Epidermal melanocyte (primary cell): ENCODE measurements around the gene C6orf52.
"Not testable (repeated sequence)": the region's sequence is repeated elsewhere in the genome, so short reads cannot be mapped to it uniquely, and the experiment has no call there.

Experiments used
- DNase-seq: peaks from one replicate; pipeline ENCODE4 v3.0.0; 2011; ENCODE audit warnings: low spot score; ENCODE audit not compliant: insufficient read length

Gene C6orf52

DNA sequence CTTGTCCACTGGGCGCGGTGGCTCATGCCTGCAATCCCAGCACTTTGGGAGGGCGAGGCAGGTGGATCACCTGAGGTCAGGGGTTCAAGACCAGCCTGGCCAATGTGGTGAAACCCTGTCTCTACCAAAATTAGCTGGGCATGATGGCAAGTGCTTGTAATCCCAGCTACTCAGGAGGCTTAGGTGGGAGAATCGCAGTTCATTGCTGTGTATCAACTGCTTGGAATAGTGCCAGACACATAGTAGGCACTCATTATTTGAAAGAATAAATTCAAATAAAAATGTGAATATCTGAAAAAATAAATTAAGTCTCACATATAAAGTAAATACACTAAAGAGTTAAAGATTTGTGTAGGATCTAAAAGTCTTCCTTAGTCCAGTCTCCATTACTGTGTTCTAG lies 2.2 kb upstream of the C6orf52 start:
- no peak for DNase-seq

DNA sequence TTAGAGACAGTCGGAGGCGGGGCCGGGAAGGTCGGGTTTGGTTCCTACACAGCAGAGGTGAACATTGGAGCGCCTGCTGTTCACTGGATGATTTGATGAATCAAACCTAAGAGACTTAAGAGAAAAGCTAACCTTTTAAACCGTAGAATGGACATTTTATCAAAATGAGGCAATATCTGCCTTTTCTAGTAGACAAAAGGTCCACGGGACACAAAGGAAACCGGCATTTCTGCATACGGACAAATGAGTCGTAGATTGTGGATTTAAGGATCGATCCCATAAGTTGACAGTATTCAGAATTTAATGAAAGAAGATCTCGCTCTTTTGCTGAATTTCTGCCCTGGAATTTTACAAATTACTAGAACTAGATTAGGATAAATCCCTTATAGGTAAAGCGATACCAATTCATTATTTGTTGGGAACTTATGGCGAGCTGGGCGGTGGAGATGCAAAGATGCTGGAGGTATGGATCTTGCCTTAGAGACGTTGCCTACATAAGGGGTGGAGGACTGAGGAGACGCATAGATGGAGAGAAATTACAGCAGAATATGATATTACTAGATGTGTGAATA lies 756 bp upstream of the C6orf52 start:
- DNase-seq, result no peak

DNA sequence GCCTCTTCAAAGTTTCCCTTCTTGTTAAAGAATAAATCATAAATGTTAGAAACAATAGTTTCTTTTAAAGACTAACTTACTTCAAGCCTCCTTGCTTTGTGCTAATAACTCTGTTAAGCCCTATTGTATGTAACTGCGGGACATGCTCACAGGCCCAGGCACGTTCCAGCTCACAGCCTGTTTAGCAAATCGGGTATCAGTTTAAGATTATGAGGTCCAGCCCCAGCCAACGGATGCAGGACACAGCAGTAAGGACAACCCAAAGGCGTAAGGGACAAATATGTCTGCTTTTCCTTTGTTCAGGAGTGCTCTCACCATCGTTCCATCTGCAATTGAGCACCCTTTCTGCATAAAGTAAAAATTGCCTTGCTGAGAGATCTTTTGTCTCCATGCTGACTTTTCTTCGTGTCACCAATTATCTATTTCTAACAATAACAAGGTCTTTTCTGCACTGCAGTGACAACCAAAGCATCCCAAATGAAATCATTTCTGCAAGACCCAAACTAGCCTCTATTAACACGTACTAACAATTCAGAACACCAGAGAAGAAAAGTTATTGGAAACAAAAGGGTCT lies 1.4 kb downstream of the C6orf52 start:
- no peak for DNase-seq

DNA sequence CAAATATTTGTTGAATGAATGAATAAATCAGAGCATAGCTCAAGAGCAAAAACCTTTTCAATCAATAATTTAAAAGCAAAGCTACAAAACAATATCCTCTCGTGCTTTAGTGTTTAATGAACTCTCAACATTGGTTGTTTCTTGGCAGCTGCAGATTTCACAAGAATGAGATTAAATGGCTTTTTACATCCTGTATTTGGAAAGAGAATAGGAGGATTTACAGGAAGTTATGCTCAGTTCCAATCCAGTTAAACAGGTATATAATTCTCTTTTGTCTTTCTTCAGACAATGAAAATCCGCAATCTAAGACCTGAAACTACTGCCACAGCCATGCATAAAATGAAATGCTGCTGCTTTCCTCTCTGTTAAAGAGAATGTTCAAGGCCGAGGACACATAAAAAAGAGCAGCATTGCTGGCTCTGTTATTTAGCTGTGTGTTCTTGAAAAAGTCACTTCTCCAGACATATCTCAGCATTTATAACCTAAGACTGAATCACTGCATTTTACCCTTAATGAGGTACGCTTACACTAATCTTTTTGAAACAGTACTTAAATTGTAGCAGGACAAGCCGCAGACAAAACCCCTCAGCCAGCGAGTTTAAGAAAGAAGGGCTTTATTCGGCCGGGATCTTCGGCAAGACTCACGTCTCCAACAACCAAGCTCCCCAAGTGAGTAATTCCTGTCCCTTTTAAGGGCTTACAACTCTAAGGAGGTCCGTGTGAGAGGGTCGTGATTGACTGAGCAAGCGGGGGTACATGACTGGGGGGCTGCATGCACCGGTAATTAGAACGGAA lies 3.6 kb downstream of the C6orf52 start:
- DNase-seq, result no peak

DNA sequence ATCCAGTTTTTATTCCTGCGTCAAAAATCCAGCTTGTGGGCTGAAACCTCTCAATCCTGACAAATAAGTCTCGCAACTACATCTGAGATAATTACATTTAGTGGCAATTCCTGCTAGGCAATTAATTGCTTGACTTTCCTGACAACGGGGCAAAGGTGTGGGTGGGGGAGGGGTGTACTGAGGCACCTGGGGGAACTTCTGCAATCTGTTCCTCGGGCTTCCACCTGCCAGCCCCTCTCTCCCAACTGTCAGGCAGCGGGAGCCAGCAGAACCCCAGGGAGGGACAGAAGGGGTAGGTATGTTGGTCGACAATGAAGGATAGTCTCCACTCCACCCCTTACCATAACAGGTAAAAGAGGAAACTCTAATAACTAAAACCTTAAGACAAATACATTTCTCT lies 6.8 kb downstream of the C6orf52 start:
- DNase-seq, result no peak

DNA sequence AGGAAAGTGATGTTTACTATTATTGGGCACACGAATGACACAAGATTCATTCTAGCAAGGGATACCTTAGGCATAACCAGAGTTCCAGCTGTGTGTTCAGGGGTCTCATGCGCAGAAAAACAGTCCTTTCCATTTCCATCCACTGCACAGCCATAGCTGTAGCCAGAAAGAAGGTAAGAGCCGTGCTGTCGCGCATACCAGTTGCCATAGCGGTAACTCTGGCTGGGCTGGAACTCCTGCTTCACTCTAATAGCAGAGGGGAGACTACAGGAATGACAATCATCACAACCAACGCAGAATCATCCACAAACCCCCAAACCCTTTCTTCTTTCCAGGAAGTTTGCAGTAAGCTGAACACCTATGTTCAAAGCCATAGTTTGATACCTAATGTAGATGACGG lies 7.5 kb downstream of the C6orf52 start:
- DNase-seq, result no peak

DNA sequence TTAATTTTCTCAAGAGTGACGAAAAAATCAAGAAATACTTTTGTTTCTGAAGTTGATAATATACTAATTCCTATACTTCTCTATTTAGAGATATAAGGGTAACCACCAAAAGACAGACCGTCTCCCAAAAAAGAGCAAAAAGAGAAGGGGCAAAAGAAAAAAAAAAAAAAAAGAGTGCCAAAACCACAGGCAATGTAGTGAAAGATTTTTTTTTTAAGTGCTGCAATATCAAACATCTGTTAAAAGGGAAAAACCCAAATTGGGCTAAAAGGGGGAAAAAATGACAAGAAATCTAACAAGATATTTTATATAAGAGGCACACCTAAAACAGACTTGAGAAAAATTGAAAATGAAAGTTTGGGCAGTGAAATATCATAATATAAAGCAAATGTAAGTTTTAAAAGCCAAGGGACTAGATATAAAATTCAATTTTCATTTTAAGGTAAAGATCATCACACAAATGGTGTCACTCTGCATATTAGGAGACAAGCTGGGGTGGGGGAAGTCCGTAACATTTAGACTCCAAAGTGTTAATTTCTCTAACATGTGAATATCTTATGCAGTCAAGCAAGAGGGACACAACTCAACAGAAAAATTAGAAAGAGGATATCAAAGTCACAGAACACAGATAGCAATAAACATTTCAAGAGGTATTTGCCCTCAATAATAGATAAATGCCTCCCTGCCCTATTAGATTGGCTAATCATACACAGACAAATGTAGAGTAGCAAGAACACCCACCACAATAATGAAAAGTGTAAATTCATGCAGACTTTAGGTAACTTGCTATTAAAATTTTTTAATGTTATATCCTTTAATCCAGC lies 9.1 kb downstream of the C6orf52 start:
- DNase-seq, result no peak

DNA sequence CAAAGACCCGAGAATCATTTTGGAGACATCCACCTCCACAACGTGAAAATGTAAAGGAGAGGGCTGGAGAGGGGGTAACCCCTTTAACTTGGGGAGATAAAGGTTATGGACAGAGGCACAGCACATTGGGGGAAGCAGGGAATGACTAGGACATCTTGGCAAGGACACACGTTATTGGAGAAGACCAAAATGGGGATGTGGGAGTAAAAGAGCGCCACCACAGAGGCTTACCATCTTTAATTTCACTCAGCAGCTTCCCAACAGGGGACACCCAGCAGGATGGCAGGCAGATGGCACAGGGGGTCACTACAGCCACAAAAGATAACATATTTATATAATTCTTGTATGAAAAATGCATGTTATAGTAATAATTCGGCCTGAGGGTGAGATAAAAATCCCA lies 9.8 kb downstream of the C6orf52 start:
- DNase-seq, result no peak

DNA sequence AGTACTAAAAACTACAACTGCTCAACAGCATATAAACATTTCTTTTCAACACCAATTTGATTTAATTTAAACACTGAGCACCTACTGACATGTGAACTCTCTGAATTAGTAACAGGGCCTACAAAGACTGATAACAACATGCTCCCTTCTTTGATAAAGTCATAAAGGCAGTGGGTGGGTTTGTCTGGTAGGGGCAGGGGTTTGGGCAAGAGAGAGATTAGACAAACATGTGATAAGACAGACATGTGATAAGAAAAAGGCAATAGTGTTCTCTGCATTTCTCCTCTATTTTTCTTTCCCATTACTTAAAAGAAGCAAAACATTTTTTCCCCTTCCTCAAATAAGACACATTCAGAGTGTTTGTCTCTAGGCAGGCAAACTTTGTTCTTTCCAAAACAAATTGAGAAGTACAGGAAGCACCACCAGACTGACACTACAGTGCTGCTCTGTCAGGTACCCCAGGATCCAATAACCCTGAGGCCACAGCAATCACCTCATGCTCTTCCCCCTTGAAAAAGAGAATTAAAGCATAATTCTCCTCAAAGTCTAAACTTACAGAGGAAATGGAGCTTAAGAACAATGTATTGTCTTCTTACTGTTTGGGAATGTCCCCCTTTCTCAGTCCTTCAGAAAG lies 11.9 kb downstream of the C6orf52 start:
- DNase-seq, result no peak

DNA sequence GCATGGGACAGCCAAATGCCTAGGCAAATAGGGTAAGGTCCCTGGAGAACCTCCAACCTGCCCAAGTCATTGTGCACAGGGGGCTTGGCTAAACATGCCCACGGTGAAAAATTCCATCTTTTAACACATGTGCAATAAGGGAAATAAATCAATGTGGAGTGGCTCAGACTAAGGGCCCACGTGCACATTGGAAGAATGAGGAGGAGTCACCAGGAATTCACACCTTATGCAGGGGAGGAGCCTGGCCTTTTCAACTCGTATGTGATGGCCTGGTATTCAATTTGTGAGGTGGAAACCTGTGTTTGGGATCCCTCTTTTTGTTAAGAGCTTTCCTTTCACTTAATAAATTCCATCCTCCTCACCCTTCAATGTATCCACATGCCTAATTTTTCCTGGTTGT lies 12.6 kb downstream of the C6orf52 start:
- DNase-seq, result no peak

DNA sequence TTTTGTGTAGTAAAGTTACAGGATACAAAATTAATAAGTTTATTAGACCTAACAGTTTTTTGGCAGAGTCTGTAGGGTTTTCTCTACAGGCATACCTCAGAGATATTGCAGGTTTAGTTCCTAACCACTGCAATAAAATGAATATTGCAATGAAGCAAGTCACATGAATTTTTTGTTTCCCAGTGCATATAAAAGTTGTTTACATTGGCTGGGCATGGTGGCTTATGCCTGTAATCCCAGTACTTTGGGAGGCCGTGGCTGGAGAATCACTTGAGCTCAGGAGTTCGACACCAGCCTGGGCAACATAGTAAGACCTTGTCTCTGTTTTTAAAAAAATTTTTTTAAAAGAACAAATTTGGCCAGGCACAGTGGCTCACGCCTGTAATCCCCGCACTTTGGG lies 16.0 kb downstream of the C6orf52 start:
- no peak for DNase-seq

DNA sequence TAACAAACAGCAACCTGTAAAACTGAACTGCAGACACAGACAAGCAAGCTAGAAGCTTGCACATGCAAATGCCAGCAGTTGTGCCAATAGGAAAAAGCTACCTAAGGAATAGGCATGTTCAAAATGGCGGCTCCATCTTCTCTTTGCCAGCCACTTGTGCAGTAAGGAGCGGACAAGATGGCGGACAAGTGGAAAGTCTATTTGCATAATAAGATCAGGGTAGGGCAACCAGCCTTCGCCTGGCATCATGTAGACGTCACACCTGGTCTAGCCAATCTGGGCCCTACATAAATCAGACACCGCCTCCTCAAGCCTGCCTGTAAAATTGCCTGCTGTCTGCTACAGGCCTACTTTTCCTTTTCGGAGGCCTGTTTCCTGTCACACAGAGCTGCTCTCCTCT lies 18.0 kb downstream of the C6orf52 start:
- DNase-seq, result no peak

DNA sequence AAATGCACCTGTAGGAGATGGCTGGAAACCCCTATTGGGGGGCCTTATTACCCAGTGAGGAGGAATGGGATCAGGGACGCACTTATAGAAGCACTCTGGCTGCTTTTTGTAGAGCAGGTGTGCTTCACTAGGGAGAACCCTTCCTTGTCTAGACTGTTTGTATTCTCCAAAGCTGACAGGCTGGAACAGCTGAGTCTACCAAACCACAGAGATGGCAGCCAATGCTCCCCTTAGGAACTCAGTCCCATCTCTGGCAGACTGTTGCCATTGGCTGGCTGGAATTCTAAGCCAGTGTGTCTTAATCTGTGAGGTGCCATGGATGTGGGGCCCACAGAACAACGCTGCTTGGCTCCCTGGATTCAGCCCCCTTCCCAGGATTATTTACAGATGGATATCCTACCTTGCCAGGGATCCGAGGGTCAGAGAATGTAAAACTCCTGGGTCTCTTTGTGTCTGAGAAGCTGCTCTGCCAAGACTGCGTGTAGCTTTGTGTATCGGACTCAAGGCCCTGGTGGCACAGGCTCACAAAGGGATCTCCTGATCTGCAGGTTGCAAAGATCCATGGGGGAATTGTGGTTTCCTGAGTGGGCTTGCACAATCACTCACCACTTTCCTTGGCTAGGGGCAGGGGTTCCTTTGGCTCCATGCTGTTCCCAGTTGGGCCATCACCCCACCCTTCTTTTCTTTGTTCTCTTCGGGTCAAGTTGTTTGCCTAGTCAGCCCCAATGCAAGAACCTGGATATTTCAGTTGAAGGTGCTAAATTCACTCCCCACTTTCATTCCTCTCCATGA lies 26.1 kb downstream of the C6orf52 start:
- no peak for DNase-seq

DNA sequence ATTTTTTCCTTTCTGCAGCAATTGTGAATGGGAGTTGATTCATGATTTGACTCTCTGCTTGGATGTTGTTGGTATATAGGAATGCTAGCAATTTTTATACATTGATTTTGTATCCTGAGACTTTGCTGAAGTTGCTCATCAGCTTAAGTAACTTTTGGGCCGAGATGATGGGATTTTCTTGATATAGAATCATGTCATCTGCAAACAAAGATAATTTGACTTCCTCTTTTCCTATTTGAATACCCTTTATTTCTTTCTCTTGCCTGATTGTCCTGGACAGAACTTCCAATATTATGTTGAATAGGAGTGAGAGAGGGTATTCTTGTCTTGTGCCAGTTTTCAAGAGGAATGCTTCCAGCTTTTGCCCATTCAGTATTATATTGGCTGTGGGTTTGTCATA lies 28.8 kb downstream of the C6orf52 start:
- DNase-seq, result not testable (repeated sequence)

DNA sequence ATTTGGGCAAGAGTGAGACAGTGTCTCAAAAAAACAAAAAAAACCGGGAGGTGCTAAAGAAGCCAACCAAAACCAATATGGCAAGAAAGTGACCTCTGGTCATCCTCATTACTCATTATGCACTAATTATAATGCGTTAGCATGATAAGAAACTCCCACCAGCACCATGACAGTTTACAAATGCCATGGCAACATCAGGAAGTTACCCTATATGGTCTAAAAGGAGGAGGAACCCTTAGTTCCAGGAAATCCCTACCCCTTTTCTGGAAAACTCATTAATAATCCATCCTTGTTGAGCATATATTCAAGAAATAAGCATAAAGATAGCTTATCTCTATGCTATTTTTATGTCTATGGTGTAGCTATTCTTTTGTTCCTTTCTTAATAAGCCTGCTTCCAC lies 31.7 kb downstream of the C6orf52 start:
- no peak for DNase-seq

DNA sequence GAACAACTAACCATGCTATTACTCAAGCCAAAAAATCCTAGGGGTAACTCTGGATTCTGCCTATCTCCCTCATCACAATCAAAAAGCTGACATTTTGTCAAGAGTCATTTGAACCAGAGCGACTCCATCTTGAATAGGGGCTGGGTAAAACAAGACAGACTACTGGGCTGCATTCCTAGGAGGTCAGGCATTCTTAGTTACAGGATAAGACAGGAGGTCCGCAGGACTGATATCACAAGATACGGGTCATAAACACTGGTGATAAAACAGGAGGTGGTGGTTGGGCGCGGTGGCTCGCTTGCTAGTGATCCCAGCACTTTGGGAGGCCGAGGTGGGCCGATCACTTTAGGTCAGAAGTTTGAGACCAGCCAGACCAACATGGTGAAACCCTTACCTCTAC lies 32.2 kb downstream of the C6orf52 start:
- no peak for DNase-seq

DNA sequence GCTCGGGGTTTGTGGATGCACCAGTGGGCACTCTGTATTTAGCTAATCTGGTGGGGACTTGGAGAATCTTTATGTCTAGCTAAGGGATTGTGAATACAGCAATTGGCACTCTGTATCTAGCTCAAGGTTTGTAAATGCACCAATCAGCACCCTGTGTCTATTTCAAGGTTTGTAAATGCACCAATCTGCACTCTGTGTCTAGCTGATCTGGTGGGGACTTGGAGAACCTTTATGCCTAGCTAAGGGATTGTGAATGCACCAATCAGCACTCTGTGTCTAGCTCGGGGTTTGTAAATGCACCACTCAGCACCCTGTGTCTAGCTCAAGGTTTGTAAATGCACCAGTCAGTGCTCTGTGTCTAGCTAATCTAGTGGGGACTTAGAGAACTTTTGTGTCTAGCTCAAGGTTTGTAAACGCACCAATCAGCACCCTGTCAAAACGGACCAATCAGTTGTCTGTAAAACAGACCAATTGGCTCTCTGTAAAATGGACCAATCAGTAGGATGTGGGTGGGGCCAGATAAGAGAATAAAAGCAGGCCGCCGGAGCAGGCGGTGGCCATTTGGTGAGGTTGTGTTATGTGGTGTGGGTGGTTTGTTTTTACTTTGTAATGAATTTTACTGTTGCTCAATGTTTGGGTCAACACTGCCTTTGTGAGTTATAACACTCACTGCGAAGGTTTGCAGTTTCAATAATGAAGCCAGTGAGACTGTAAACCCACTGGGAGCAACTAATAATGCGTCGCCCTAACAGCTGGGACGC lies 33.8 kb downstream of the C6orf52 start:
- not testable (repeated sequence) for DNase-seq

DNA sequence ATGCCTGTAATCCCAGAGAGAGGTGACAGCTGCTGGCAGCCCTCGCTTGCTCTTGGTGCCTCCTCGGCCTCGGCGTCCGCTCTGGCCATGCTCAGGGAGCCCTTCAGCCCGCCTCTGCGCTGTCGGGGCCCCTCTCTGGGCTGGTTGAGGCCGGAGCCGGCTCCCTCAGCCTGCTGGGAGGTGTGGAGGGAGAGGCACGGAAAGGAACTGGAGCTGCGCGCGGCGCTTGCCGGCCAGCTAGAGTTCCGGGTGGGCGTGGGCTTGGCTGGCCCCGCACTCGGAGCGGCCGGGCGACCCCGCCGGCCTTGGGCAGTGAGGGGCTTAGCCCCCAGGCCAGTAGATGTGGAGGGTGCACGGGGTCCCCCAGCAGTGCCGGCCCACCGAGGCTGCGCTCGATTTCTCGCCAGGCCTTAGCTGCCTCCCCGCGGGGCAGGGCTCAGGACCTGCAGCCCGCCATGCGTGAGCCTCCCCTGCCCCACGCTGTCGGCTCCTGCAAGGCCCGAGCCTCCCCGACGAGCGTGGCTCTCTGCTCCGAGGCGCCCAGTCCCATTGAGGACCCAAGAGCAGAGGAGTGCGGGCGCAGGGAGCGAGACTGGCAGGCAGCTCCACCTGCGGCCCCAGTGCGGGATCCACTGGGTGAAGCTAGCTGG lies 34.6 kb downstream of the C6orf52 start:
- DNase-seq, result no peak

DNA sequence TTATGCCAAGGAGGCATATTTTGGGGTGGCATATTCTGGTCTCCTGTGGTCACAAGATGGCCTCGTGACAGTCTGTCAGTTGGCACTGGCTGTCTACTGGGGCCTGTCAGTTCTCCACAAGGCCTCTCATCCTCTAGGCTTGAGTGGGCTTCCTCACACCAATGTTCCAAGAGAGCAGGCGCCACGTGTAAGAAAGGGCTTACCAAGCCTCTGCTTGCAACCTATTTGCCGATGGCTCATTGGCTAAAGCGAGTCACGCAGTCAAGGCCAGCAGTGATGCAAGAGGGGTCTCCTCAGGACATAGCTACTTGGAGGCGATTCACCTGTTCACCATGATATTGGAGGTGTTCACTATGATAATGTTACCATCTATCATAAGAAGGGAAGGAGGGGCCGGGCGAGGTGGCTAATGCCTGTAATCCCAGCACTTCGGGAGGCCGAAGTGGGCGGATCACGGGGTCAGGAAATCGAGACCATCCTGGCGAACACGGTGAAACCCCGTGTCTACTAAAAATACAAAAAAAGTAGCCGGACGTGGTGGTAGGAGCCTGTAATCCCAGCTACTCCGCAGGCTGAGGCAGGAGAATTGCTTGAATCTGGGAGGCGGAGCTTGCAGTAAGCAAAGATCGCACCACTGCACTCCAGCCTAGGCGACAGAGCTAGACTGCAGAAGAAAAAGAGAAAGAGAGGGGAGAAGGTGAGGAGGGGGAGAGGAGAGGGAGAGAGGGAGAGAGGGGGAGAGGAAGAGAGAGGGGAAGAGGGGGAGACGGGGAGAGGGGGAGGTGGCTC lies 35.3 kb downstream of the C6orf52 start:
- DNase-seq, result no peak
